ENCODE results near the gene ATP2A1. TPM values are rescaled to one million over a fixed set of nuclear protein-coding genes. Genes with fewer than 3 reads are reported as not detected.

The ATP2A1 gene
- total and polyA plus RNA-seq, 2 donors (not counting 3 experiments of a cell fraction or from before 2014, with no cell fraction given), result 1.2 to 2.5 TPM

DNA sequence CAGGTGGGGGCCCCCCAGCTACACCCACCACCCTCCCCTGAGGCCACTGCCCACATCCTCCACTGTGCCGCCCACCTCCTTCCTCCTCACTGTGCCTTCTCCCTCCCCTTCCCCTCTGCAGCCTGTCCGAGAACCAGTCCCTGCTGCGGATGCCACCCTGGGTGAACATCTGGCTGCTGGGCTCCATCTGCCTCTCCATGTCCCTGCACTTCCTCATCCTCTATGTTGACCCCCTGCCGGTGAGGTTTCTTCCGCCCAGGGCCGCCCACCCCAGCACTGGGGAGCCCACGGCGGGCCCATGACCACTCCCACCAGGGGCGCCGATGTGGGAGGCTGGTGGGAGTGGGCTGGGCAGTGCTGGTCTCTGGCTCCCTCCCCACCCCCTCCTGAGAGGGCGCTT lies 24.6 kb downstream of the ATP2A1 start:
- no peaks in the 10 kb centered on the region for H3K27me3 ChIP-seq (ENCODE audit: control insufficient read depth in 2 of 2, insufficient read depth in 2 of 2, low read length in 2 of 2)
- H3K9me3 ChIP-seq (replicated peaks; ENCODE audit: control insufficient read depth, insufficient read depth, low read length), result no peaks in the 10 kb centered on the region
- H4K20me1 ChIP-seq (replicated peaks; ENCODE audit: control insufficient read depth, extremely low read depth, insufficient read depth, low read length), result no peaks in the 10 kb centered on the region
- no TSS peak for BruUV-seq (replicated peaks)
- no peaks in the 10 kb centered on the region for H3K4me1 ChIP-seq (ENCODE audit: control insufficient read depth, extremely low read depth, insufficient read depth, low read length)
- intact Hi-C loops (cut with micrococcal nuclease), result no loop called here
- no peaks in the 10 kb centered on the region for H3K79me2 ChIP-seq (ENCODE audit: control insufficient read depth, insufficient read depth, low read length)
- TF ChIP-seq GATA2 (IDR thresholded peaks at IDR 0.05; ENCODE audit: insufficient read depth, insufficient read length, low read depth, low read length) (no peak), EZH2 (IDR thresholded peaks at IDR 0.05; ENCODE audit: borderline replicate concordance, low read depth, low read length, severe bottlenecking) (no peak), MYC (IDR thresholded peaks at IDR 0.05; ENCODE audit: low read depth, low read length) (no peak), JUN (IDR thresholded peaks at IDR 0.05; ENCODE audit: borderline replicate concordance, insufficient read depth, insufficient read length, low read depth) (no peak), FOS (IDR thresholded peaks at IDR 0.05; ENCODE audit: borderline replicate concordance, insufficient read depth, low read length) (no peak), POLR2AphosphoS5 (IDR thresholded peaks at IDR 0.05; ENCODE audit: insufficient read depth, low read depth, low read length) (no peak), POLR2A (IDR thresholded peaks at IDR 0.05; ENCODE audit: low read depth, low read length) (no peak)
- TF ChIP-seq, protein P1, sequence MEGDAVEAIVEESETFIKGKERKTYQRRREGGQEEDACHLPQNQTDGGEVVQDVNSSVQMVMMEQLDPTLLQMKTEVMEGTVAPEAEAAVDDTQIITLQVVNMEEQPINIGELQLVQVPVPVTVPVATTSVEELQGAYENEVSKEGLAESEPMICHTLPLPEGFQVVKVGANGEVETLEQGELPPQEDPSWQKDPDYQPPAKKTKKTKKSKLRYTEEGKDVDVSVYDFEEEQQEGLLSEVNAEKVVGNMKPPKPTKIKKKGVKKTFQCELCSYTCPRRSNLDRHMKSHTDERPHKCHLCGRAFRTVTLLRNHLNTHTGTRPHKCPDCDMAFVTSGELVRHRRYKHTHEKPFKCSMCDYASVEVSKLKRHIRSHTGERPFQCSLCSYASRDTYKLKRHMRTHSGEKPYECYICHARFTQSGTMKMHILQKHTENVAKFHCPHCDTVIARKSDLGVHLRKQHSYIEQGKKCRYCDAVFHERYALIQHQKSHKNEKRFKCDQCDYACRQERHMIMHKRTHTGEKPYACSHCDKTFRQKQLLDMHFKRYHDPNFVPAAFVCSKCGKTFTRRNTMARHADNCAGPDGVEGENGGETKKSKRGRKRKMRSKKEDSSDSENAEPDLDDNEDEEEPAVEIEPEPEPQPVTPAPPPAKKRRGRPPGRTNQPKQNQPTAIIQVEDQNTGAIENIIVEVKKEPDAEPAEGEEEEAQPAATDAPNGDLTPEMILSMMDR (IDR thresholded peaks at IDR 0.05; ENCODE audit: extremely low read depth in 1 of 2, insufficient read depth in 1 of 2, low read depth in 1 of 2, low read length in 2 of 2), result no peak
- TF ChIP-seq, protein P2, sequence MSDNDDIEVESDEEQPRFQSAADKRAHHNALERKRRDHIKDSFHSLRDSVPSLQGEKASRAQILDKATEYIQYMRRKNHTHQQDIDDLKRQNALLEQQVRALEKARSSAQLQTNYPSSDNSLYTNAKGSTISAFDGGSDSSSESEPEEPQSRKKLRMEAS (IDR thresholded peaks at IDR 0.05; ENCODE audit: insufficient read depth, insufficient read length), result no peak
- no peak overlapping the region for H3K9ac ChIP-seq (replicated peaks; ENCODE audit: extremely low read depth, insufficient read depth, low read length)
- H3K9me1 ChIP-seq (replicated peaks; ENCODE audit: control insufficient read depth, extremely low read depth, insufficient read depth, low read length), result no peaks in the 10 kb centered on the region
- peaks cover 0 to 6% of the 10 kb centered on the region in 2 experiments for H3K36me3 ChIP-seq (ENCODE audit: control insufficient read depth in 2 of 2, extremely low read depth in 1 of 2, insufficient read depth in 2 of 2, low read length in 2 of 2)
- no peak overlapping the region for H3K4me3 ChIP-seq (replicated peaks in 1 of 3; ENCODE audit: insufficient read depth in 1 of 3, low read depth in 1 of 3, low read length in 3 of 3)
- ChIA-PET CTCF (no interaction called here), POLR2A (no interaction called here)
- no peak for DNase-seq (ENCODE audit: low read depth, low spot score)
- no peak for FAIRE-seq
- no peak overlapping the region for H2AFZ ChIP-seq (ENCODE audit: low read depth, low read length)
- H3K4me2 ChIP-seq (ENCODE audit: insufficient read depth, low read length), result no peak overlapping the region
- dilution Hi-C loops (cut with MboI; ENCODE audit: extremely low pct_ligation_motif_present, low sequenced_read_pairs), result no loop called here
- no peak overlapping the region for H3K27ac ChIP-seq (ENCODE audit: insufficient read depth, low read depth, low read length)
